HG03135 (cell line): ENCODE measurements around the gene HOXB8.

Experiments
- ATAC-seq: cut with Tn5 transposase; IDR thresholded peaks from one replicate; pipeline ENCODE4 v1.9.1; 2021; ENCODE audit warnings: mild to moderate bottlenecking, moderate library complexity; ENCODE audit not compliant: unreplicated experiment

HOXB8 gene

DNA sequence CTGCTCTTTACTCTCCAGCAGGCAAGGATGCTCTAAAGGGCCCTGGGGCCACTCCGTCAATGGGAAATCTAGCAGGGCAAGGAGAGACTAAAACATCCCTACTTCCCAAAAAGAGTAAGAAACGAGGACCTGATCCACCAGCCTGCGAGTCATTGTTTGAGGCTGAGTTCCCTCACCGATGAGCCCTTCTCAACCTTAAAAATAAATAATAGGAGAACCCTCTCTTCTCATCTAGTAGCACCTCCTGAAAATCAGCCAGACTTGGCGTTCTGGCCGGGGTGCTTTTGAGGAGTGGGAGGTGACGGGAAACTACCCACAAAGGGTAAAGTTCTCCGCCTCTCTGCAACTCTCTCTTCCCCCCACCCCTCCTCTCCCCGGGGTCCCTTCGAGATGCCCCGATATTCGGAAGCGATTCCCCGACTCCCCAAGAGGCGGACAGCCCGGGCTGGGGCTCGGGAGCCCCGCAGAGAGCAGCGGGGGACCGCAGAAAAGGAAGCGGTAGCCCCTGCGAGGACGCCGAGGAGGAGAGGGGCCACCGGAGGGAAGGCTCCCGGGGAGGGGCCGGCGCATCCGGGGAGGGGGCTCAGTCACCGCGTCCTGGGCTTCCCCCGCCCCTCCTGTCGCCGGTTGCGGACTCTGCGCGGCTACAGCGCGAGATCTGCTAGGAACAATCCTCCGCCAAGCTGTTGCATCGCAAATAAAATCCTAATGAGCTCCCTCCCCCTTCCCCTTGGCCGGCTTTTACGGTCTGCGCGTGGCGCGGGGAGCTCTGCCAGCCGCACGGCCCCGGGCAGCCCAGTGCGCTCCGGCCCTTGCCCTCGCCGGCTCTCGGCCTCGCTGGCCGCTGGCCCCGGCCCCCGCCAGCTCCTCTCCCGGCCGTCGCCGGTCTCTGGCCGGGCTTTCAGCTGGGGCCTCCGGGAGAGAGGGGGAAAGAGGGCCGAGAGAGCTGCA is 9.7 kb upstream of the HOXB8 start:
- no peak for ATAC-seq

DNA sequence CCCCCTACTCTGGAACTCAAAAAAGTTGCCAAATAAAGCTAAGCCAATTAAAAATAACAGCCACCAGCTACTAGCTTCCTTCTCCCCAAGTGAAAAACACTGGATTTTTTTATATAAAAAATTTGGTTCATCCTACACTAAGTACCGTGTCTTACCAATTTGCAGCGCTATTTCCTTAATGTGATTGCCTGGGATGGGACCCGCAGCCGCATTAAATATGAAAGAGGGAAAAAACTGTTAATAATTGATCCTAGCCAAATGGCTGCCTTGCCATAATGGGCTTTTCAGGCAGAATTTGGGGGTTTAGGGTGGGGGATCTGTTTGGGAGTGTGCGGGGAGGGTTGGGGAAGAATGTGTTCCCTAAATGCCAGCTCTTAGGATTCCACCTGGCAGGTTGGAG is 9.0 kb upstream of the HOXB8 start:
- ATAC-seq = no peak

DNA sequence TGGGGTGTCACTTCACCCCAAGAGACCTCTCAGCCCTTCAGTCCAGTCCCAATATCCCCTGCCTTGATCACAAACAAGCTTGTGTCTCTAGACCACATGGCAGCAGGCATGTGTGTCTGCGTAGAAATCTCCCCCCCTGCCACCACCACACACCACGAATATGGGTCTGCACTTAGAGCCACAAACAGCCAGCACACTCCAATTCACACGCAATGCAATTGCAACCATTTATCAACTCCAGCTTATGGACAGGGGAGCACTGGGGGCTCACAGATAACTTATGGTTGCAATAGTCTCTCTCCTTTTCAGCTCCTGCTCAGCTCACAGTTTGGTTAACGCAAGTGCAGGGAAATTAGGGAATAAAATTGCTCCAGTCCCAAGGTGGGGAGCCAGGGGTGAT is 8.5 kb upstream of the HOXB8 start:
- ATAC-seq = no peak

DNA sequence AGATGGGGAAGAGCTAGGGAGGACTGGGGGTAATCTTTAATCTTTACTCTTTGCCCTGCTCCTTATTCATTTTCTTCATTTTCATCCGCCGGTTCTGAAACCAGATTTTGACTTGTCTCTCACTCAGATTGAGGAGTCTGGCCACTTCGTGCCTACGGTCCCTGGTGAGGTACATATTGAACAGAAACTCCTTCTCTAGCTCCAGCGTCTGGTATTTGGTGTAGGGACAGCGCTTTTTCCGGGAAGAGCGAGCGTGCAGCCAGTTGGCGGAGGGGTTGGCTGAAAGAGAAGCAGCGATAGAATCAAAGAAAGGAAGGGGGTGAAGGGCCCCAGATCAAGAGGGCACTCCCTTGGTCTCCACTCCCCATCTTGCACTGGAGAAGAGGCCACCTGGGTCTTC is 7.8 kb upstream of the HOXB8 start:
- no peak for ATAC-seq

DNA sequence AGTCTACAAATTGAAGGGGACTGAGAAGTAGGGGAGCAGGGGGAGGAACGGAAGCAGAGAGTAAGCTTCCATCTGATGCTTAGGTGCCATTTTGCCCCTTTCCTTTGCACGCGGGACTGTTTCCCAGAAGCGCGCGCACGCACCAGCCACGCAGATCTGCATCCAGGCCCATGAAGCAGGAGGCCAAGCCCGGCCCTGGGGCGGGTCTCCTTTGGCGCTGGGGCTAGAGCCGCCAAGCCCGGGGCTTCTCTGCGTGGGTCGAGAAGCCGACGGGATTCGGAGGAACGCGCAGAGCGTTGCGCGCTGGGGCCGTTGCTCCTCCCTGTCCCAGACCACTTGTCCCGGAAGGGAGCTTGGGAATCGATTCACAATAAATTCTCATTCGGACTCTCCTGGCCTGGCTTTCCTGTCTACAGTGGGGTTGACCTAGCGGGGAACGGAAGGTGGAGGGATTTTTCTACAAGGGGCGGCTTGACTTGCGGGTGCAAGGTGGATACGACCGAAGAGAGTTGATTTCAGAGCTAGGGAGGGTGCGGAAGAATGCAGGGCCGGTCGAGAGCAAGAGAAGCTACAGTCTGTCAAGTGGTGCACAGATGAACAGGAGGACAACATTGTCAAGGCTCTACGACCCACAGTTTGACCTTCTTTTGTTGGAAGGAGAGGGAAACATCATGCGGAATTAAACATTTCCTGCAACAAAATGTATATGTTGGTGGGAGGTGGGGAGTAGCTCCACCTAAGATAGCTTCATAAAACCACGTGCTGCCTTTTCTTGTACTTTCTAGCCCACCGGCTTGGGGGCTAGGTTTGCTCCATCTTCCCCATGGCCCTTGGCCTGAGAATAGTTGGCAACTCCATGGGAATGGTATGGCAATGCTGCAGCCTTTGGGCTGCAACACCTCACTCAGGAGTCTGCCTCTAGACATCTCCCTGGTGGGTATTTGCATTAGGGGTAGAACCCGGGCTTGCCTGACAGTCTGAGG is 6.6 kb upstream of the HOXB8 start:
- ATAC-seq = no peak

DNA sequence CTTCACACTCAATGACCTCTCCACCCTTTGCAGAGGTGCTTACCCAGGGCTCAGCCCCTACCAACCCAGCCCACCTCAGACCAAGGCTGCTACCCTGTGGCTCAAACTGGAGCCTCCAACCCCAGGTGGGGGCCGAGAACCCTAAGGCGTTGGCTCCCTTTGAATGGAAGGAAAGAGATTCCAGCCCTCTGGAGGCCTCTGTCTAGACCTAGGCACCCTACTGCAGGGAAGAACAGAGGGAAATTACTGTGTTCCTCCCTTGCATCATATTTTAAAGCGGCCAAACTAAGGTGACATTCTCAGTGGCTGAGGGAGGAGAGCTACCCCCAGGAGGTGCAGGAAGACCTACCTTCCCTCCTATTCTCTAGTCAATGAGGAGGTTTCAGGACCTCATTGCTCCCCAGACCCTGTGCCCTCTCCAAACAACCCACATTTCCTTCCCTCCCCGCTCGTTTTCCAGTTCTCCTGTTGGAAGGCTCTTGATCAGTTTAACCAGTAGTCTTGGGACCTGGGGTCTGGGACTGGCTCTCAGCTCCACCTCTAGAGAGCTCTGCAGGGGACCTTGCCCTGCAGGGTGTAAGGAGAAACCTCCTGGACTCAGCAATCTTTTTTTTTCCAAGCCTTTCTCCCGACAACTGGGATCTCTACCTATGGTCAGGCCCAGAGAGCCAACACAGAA is 5.5 kb upstream of the HOXB8 start:
- ATAC-seq = no peak

DNA sequence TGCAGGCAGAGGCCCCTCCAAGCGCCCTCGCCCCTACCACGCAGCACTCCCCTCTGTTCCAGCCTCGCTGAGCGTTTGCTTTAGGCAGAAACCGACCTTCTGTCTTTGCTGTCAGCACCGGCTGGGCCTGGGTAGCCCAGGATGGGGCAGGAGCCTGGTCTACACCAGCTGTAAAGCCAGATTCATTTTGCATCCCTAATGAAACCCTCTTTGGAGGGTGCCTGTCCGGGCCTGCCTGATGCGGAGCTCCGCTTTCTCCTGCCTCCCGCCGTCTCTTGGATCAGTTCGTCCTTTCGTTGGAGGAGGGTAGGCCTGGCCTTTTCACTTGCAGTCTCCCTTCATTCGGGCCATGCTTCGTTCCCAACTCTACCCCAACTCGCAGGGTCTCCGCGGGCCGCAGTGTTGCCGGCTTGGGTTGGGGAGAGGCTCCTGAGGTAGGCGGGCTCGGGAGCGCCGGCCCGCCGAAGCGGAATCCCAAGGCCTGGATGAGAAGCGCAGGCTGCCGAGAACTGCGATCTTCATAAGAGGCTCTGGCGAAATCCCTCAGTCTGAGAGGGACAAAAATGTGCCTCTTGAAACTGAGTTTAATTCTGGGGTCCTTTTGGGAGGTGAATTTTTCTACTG is 4.8 kb upstream of the HOXB8 start:
- ATAC-seq = no peak

DNA sequence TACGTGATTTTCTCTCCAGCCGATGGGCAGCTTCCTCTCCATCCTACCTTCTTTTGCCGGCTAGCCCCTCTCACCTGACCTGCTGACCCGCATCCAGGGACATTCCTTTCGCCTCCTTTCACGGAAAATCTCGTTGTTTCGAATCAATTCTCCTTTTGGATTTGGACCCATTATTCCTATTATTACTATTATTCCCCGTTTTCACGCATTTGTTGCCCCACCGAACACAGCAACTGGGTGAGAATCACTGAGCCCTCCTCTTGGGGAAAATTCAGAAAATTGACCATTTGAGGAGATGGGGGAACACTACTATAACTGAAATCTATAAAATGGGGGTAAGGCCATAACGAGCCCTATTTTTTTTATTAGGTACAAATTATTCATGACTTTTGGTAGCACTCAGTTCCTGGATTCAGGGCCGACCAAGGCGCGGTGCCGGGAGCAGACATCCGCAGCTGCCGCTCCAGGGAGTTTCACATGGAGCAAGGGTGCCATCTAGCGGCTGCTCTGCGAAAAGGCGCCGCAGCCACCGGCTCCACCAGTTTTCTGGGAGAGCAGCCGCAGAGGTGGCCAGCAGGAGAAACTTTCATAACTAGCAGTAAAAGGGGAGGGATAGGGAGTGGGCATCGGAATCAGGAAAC is 3.3 kb upstream of the HOXB8 start:
- ATAC-seq = no peak

DNA sequence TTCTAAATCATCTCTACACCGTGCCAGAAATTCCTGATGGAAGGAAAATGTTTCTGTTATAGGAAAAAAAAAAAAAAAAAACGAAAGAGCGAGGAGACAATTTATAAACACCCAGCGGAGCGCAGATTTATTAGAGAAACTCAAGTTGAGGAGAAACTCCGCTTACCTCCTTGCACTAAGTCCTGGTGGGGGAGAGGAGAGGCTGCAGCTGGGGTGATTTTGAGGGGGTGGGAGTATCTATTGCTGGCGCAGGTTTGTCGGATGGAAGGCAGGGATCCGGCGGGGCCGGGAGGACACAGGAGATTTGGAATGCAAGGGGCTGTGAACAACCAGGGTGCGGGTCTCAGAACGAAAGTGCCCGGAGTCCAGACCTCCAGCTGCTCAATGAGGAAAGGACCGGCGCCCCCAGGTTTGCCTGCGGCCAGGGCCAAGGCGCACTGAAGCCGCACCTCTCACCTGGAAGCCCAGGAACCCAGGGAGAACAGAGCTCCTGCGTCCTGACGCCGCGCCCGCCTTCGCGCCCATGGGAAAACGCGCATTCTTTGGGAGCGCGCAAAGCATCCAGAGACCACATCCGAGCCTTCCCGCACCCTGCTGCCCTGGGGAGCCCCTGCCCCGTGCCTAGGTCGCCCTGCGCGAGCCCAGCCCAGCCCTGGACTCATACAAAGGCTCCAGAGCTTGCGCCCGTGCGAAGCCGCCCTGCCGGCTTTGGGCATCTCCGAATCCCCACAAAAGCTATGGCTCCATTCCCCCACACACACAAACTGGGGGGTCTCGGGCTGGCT is 2.6 kb upstream of the HOXB8 start:
- no peak for ATAC-seq

DNA sequence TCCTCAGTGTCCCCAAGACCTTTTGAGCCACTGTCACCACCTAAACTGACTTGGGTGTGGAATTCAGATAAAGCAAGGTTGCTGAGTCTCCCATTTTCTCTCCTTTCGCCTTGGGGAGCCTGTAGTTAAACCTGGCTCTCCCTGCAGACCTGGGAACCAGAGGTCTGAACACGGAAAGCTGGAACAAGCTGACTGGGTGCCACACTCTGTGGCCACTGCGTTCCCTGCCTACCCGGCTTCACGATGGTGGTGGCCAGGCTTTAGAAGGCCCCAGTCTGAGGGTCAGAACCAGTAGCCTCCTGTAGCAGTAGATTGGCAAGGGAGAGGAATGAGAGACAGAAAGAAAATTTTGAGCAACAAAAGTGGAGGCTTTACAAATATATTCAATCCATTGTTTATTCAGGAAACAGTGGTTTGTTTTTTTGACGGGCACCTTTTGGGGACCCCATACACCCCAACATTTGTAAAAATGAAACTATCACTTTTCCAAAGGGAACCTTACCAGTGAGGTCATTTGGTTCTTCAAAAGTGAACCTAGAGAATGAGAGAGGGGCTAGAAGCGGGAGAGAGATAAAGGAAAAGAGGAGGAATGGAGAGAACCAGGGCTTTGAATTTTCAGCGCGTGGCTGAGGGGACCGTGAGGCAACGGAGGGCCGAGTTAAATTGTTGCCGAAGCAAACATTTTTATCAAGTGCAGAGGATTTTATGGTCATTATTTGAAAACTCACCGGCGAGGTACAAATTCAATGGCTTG is 1.8 kb upstream of the HOXB8 start:
- no peak for ATAC-seq

DNA sequence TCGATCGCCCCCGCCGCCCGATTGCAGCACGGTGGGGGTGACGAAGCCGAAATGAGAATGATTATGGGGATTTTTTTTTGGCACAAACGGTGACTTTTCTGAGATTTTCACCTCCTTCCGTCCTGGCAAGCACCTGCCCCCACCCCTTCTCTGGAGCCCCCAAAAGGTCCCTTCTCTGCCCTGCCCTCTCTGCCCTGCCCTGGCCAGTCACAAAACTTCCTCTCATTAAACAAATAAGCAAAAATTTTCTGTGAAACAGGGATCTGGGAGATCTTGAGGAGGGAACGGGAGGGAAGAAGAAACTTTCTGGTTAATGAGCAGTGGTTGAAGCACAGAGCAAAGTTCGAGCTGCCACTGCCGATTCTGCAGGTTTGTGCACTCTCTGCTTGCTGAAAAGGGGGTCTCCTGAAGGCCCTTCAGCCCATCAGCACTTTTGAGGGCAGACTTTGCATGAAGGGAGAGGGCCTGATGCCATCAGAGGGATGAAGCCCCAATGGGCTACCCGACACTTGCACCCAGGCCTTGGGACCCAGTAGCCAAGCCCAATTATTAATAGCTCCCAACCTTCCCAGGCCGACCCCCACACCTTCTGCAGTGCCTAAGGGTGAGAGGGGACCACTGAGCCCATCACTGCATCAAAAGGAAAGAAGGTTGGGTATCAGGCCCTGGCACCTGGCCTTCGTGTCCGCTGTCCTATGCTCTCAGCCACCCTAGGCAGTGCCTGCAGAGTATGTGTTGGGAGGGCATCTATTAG is 1.0 kb upstream of the HOXB8 start:
- ATAC-seq = no peak

DNA sequence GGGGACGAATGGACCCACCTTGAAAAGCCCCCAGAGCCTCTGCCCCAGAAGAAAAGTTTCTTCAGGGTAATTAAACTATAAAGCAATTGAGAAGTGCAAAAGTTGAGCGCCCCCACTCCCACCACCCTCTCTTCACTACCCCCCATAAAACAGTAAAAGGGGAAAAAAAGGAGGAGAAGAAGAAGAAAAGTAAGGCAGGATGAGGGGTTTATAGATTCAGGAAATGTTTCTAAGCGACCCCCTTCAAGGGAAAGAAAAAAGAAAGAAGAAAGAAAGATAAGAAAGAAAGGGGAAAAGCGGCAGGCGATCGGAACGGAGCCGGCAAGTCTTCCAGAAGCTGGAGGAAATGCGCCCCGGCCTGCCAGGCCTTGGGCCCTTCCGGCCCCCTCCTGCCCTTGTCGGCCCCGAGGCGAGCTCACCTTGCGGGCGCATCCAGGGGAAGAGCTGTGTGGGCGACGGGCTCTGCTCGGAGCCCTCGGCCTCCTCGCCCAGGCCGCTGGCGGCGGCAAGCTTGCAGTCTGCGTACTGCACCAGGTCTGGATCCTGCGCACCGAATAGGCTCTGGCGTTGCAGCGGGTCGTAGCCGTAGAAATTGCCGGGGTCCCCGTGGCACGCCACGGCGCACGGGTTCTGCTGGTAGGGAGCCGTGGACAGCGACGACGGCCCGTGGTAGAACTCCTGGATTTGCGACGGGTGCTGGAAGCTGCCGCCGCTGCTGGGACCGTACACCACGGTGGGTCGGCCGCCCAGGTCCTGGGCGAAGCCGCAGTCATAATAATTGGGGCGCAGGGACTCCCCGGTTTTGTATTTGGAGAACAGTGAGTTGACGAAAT is 1.0 kb downstream of the HOXB8 start:
- ATAC-seq = no peak

DNA sequence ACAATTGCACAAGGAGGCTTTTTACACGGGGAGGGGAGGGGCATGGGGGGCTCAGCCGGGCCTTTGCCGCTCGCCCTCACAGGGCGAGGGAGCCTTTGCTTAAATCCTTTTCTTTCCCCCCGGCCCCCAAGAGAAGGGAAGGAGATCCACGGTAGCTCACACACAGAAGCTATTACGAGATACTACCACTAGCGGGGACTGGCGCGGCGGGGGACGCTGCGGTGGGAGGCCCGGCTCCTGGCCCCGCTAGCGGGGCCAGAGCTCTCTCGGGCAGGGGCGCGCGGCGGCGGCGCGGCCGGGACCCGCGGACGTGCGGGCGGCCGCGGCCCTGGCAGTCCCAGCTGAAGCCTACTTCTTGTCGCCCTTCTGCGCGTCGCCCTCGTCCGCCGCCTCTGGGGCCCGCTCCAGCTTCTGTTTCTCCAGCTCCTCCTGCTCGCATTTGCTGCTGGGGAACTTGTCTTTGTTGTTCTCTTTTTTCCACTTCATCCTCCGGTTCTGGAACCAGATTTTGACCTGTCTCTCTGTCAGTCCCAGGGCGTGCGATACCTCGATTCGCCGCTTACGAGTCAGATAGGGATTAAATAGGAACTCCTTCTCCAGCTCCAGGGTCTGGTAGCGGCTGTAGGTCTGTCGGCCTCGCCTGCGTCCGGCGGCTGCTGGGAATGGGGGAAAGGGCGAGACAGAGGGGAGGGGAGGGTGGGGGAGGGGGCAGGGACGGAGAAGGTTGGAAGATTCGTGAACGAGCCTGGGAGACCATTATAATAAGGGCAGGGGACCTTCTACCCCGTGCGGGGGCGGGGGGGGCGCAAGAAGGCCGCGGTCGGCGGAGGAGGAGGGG is 2.0 kb downstream of the HOXB8 start:
- no peak for ATAC-seq

DNA sequence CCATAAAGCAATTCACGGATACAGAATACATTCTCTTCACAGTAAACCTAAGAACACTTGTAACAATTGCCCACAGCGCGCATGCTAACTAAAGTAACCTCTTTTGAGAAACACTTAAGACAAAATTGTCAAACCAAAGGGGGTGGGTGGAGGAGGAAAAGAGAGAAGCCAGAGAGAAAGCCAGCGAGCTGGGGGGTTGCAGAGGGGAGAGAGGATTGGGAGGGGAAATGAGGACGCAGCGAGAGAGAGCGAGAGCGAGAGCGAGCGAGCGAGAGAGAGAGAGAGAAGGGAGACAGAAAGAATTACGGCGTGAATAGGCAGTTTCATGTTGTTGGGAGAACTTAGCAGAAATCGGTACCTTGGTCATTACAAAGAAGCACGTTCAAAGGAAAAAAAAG is 2.6 kb downstream of the HOXB8 start:
- ATAC-seq = no peak

DNA sequence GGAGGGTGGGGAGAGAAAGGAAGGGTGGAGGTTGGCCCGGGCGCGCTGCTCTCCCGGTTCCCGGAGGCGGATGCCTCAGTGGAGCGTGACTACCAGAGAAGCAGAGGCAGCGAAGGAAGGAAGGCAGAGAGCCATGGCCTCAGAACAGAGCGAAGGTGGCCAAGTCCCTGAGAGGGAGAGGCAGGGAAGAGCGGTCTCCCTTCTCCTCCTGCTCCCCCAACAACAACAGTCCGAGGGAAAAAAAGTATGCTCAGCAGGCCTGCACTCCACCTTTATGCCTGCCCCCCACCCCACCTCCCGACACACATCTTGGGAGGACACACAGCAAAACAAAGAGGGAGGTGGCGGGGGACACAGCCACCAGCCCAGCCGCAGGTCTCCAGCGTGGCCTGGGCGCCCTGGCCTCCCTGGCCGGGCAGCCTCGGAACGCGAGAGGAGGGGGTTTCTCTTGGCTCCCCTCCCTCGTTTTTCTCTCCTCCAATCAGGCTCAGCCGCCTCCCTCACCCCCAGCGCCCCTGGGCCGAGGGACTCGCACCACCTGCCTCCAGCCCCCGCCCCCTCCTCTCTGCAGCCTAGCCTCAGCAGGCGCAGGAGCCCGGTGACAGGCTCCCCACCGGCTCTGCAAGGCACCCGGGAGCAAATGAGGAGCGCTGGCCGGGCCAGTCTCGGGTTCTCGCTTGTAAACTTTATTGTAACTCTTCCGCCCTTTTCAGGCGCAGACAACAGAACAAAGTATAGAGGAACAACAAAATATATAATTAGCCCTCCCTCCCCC is 3.2 kb downstream of the HOXB8 start:
- no peak for ATAC-seq
